ENCODE data around the gene IQSEC1. TPM values are rescaled to one million over a fixed set of nuclear protein-coding genes. Genes with fewer than 3 reads are reported as not detected.

The IQSEC1 gene
- total and polyA plus RNA-seq, 9 of the 15 experiments (the other 6 are each of a cell fraction or from before 2014, with no cell fraction given): 0.56 to 39.0 (median 6.8) TPM

DNA sequence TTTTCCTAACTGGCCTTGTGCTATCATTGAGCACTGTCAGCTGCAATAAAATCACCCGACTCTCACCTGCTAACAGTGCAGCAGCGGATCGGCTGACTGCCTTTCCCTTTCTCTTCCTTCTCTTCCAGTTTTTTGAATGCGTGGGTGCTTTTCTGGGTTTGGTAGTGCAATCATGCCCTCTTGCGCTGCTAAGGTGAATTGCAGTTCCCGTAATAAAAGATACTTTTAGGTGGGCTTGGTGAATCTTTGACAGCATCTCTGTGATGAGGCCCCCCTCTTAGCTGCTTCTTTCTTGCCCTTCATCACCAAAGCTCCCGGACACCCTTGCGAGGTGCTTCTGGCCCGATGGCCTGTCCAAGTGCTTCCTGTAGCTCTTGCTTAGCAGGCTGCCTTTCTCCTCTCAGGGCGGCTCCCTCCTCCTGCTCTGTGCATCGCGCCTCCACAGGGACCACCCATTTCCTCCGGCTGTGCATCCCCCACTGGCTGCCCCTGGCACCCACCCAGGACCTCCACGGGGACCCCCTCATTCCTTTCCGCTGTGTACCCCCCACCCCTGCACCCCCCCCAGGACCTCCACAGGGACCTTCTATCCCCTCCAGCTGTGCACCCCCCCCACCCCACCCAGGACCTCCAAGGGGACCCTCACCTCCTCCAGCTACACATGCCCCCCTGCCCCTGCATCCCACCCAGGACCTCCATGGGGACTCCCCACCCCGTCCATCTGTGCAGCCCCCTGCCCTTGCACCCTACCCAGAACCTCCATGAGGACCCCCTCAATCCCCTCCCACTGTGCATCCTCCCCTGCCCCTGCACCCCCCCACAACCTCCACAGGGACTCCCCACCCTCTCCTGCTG is 181.0 kb downstream of the IQSEC1 start (continued):
- TF ChIP-seq, protein P1, sequence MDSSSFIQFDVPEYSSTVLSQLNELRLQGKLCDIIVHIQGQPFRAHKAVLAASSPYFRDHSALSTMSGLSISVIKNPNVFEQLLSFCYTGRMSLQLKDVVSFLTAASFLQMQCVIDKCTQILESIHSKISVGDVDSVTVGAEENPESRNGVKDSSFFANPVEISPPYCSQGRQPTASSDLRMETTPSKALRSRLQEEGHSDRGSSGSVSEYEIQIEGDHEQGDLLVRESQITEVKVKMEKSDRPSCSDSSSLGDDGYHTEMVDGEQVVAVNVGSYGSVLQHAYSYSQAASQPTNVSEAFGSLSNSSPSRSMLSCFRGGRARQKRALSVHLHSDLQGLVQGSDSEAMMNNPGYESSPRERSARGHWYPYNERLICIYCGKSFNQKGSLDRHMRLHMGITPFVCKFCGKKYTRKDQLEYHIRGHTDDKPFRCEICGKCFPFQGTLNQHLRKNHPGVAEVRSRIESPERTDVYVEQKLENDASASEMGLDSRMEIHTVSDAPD (CRISPR knock-in tag; IDR thresholded peaks at IDR 0.05): no peak
- TF ChIP-seq TFAM (CRISPR knock-in tag; conservative IDR thresholded peaks at IDR 0.05): no peak
- no peak for TF ChIP-seq CBX5 (IDR thresholded peaks at IDR 0.05; ENCODE audit: borderline replicate concordance, low read depth)
- TF ChIP-seq XRCC4 (IDR thresholded peaks at IDR 0.05; ENCODE audit: extremely low read depth, insufficient read depth, insufficient read length): no peak
- TF ChIP-seq MIER1 (IDR thresholded peaks at IDR 0.05; ENCODE audit: low read depth): no peak
- TF ChIP-seq STAT6 (CRISPR knock-in tag; IDR thresholded peaks at IDR 0.05): no peak
- TF ChIP-seq KLF6 (CRISPR knock-in tag; IDR thresholded peaks at IDR 0.05; ENCODE audit: borderline replicate concordance): no peak
- no peak for TF ChIP-seq ZNF134 (CRISPR knock-in tag; conservative IDR thresholded peaks at IDR 0.05)
- no peak; the same call in 1 of the 2 replicates for TF ChIP-seq ZFX (CRISPR knock-in tag; IDR thresholded peaks at IDR 0.05)
- TF ChIP-seq ZKSCAN1 (IDR thresholded peaks at IDR 0.05; ENCODE audit: low read depth, low read length): 0 out of 2 replicates have a peak, but pooled peaks have one; percentile 42
- peak; percentile 39; the same call in 1 of the 2 replicates for TF ChIP-seq DPF2 (IDR thresholded peaks at IDR 0.05)
- TF ChIP-seq EHMT2 (IDR thresholded peaks at IDR 0.05): no peak
- no peak for TF ChIP-seq MTA3 (IDR thresholded peaks at IDR 0.05; ENCODE audit: borderline replicate concordance)
- TF ChIP-seq ZNF644 (tag; IDR thresholded peaks at IDR 0.05; ENCODE audit: low read depth): no peak
- TF ChIP-seq HIVEP1 (CRISPR knock-in tag; IDR thresholded peaks at IDR 0.05): no peak
- TF ChIP-seq TEAD1 (CRISPR knock-in tag; IDR thresholded peaks at IDR 0.05): no peak
- no peak for TF ChIP-seq ILK (tag; IDR thresholded peaks at IDR 0.05; ENCODE audit: borderline replicate concordance, low read depth)
- no peak for TF ChIP-seq NONO (IDR thresholded peaks at IDR 0.05; ENCODE audit: low read depth in 2 of 2, low read length in 1 of 2)
- TF ChIP-seq FUS (optimal IDR thresholded peaks at IDR 0.05; ENCODE audit: low read depth, low read length): no peak
- no peak for TF ChIP-seq FOXO4 (CRISPR knock-in tag; IDR thresholded peaks at IDR 0.05)
- no peak for TF ChIP-seq NFIX (CRISPR knock-in tag; IDR thresholded peaks at IDR 0.05; ENCODE audit: low read depth)
- TF ChIP-seq ZNF224 (CRISPR knock-in tag; IDR thresholded peaks at IDR 0.05): no peak
- TF ChIP-seq ZNF121 (CRISPR knock-in tag; conservative IDR thresholded peaks at IDR 0.05): no peak
